Rectal smooth muscle tissue (tissue), 1 donor: Measurements from ENCODE around the gene PLIN5.
"Not testable (repeated sequence)": the region's sequence is repeated elsewhere in the genome, so short reads cannot be mapped to it uniquely, and the experiment has no call there.

Experiments
- H3K27ac ChIP-seq: one replicate; pipeline ENCODE4 v1.7.0; 2013; ENCODE audit warnings: low read depth, low read length, inconsistent platforms
- H3K27me3 ChIP-seq: one replicate; pipeline ENCODE4 v1.7.0; 2013; ENCODE audit warnings: low read length; ENCODE audit not compliant: control insufficient read depth, insufficient read depth
- H3K36me3 ChIP-seq: one replicate; pipeline ENCODE4 v1.7.0; 2013; ENCODE audit warnings: low read length; ENCODE audit not compliant: control insufficient read depth, insufficient read depth
- H3K4me1 ChIP-seq: one replicate; pipeline ENCODE4 v1.7.0; 2013; ENCODE audit warnings: low read length; ENCODE audit not compliant: control insufficient read depth, insufficient read depth
- H3K4me3 ChIP-seq: one replicate; pipeline ENCODE4 v1.7.0; 2013; ENCODE audit warnings: low read length
- H3K9ac ChIP-seq: one replicate; pipeline ENCODE4 v1.7.0; 2013; ENCODE audit warnings: low read length

PLIN5 gene

DNA sequence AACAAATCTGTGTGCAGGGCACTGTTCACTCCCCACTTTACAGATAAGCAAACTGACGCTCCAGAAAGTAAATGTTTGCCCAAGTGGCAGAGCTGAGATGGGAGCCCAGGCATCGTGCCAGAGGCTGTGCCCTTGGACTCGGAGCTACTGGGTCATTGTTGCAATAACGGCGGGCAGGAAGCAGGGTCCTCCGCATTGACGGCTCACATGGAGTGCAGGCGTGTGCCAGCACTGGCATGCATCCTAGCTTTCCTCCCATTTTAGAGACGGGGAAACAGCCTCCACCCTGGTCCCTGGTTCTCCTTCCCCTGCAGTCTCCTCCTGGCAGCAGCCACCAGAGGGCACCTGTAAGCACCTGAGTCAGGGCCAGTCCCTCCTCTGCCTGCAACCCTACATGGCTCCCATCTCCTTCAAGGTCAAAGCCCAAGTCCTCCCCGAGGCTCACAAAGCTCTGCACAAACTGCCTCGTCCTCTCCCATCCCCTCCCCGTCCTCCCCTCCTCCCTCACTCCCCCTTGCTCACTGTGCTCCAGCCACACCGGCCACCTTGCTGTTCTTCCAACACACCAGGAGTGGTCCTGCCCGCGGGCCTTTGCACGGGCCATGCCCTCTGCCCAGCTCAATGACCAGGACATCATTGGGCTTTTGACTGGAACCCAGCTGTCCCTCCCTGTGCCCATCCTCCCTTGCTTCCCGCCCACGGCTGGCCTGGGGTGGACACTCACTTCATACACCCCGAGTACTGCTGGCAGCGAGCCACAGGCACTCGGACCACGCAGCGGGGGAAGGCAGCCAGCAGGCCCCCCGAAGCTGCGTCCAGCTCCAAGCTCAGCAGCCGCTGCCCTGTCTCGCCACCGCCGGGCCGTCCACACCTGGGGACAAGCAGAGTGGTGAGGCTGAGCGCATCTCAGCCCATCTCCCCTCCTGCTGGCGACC lies 12.5 kb upstream of the PLIN5 start:
- Histone ChIP-seq H3K36me3 (no peaks in the 10 kb centered on the region), H3K27me3 (no peaks in the 10 kb centered on the region), H3K4me1 (no peaks in the 10 kb centered on the region), H3K27ac (no peak overlapping the region), H3K4me3 (no peak overlapping the region), H3K9ac (no peak overlapping the region)

DNA sequence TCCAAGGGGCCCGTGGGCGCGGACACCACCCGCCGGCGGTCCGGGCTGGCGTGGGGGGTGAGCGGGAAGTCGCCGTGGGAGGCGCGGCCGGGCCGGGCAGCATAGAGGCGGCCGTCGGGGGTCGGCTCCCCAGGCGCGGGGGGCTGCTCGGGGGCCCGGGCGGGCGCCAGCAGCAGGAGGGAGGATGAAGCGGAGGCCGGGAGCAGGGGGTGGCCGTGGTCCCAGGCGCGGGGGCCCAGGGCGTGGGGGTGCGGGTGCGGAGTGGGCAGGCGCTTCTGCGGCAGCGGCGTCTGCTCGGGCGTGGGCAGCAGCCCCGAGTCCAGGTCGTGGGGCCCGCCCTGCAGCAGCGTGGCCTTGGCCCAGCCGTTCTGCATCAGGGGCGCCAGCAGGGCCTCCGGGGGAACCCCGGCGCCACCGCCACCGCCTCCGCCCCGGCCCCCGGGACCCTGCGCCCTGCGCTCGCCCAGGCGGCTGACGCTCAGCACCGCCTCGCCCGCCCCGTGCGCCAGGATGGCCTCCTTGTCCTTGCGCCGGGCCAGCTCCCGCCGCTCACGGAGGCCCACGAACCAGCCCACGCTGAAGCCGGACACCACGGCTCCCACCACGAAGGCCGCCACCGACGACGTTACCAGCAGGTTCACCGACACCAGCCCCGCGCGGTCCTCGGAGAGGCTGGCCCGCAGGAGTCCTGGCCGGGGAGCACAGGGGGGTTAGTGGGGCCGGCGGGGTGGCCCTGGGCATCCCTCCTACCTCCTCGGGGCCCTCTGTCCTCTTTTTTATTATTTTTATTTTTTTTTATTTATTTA lies 9.0 kb upstream of the PLIN5 start:
- Histone ChIP-seq H3K27ac (no peak overlapping the region), H3K4me1 (no peaks in the 10 kb centered on the region), H3K9ac (no peak overlapping the region), H3K36me3 (no peaks in the 10 kb centered on the region), H3K4me3 (no peak overlapping the region), H3K27me3 (no peaks in the 10 kb centered on the region)

DNA sequence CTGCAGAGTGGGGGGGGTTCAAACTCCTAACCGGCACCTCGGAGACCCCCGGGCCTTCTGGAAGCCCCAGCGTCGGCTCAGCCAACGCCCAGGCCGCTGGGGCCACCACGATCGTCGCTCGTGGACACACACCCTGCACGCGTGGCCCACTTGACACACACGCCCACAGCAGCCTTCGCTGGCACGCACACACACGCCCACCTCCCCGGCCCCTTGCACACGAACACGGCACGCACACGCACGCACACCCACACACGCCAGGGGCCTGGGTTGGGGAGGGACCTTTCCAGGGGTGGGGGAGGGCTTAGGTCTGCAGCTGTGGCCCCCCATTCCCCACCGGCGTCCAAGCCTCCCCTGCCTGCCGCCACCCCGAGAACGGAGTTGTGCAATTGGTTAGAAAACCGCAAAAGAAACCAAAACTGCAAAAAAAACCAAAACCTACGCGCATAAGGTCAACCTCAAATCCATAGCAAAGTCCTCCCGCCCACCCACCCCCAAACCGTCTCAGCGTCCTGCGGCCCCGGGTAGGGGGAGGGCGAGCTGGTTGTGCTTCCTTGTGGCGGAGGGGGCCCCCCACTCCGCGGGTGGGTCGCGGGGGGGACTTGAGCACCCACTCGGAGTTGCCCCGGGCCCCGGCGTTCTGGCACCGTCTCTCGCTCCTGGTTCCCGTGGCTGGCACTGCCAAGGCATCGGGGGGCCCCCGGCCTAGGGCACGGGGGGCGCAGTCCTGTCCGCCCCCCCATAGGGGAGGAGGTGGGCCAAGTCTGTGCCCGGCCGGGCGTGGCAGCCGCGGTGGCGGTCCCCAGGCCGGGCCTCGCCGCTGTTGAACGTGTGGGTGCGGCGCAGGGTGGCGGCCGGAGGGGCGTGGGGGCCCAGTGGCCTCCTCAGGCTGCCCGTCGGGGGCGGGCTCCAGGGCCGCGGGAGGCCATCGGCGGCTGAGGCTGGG lies 8.1 kb upstream of the PLIN5 start:
- Histone ChIP-seq H3K36me3 (no peaks in the 10 kb centered on the region), H3K4me1 (no peaks in the 10 kb centered on the region)

DNA sequence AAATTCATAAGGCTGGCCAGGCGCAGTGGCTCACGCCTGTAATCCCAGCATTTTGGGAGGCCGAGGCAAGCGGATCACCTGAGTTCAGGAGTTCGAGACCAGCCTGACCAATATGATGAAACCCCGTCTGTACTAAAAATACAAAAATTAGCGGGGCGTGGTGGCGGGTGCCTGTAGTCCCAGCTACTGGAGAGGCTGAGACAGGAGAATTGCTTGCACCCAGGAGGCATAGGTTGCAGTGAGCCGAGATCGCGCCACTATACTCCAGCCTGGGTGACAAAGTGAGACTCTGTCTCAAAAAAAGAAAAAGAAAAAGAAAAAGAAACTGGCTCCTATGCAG lies 6.8 kb upstream of the PLIN5 start:
- not testable (repeated sequence) for H3K27ac ChIP-seq, H3K4me1 ChIP-seq, H3K4me3 ChIP-seq, H3K27me3 ChIP-seq, H3K9ac ChIP-seq, H3K36me3 ChIP-seq

More for the DNA sequence above, 8.1 kb upstream of the PLIN5 start:
- Histone ChIP-seq H3K27ac (no peak overlapping the region), H3K9ac (no peak overlapping the region), H3K4me3 (no peak overlapping the region), H3K27me3 (no peaks in the 10 kb centered on the region)

DNA sequence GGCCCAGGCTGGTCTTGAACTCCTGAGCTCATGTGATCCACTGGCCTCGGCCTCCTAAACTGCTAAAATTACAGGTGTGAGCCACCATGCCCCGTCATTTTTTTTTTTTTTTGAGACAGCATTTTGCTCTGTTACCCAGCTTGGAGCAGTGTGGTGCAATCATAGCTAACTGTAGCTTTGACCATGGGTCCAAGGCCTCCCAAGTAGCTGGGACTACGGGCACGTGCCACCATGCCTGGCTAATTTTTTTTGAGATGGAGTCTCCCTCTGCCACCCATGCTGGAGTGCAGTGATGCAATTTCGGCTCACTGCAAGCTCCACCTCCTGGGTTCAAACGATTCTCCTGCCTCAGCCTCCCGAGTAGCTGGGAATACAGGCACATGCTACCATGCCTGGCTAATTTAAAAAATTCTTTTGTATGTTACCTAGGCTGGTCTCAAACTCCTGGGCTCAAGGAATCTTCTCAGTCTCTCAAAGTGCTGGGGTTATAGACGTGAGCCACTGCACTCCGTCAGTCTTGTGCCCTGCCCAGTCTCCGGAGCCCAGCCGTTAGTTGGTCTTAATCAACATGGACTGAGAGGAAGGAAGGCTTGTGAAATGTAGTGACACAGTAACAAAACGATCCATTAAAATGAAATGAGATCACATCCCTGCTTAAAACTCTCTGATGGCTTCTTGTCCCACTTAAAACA lies 6.2 kb upstream of the PLIN5 start:
- H3K27me3 ChIP-seq = no peaks in the 10 kb centered on the region
- H3K4me1 ChIP-seq = no peaks in the 10 kb centered on the region
- H3K9ac ChIP-seq = no peak overlapping the region
- no peak overlapping the region for H3K27ac ChIP-seq
- no peak overlapping the region for H3K4me3 ChIP-seq
- H3K36me3 ChIP-seq = no peaks in the 10 kb centered on the region

DNA sequence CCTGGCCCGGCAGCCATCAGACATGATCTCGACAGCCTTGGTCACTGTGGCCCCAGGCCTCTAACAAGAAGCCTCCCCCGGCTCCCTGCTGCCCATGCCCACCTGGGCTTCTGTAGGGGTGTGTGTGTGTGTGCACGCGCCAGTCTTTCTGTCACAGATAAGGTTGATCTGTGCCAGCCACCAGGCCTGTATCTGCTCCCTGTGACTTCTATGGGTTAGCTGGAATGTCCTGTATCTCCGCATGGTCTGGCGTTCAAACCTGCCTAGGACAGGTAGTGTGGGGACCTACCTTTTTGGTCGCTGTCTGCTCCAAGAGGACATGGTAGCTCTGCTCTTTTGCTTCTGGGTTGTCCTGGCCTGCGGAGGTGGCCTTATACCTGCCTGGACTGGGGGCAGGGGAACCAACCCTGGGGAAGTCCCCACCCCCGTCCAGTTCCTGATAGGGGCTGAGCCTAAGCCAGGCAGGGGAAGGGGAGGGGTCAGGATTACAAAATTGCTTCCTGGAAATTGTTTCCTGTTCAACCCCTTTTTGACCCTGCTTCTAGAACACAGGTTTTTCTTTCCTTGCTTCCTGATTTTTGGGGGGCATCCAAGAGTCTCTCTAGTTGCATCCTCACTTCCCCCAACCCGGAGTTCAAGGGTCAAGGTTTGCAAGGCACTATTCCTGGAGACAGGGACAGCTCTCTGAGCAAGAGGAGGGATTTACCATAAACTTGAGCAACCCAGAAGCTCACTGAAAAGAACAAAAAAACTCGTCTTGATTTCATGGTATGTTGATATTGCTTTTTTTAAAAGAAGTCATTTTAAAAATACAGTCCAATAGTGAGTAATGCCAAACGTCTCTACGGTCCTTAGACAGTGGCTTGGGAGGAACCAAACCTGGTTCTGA lies 4.9 kb upstream of the PLIN5 start, which contains the start of gene LRG1:
TSS of gene LRG1 (minus strand) at position 344 of the 889 bp plus-strand sequence. CDS start at position 321, 23 bp downstream.
- Histone ChIP-seq H3K36me3 (no peaks in the 10 kb centered on the region), H3K4me1 (no peaks in the 10 kb centered on the region), H3K4me3 (peak within 1 kb of the TSS; percentile 37), H3K9ac (no peak within 1 kb of the TSS), H3K27ac (no peak within 1 kb of the TSS), H3K27me3 (no peaks in the 10 kb centered on the region)

DNA sequence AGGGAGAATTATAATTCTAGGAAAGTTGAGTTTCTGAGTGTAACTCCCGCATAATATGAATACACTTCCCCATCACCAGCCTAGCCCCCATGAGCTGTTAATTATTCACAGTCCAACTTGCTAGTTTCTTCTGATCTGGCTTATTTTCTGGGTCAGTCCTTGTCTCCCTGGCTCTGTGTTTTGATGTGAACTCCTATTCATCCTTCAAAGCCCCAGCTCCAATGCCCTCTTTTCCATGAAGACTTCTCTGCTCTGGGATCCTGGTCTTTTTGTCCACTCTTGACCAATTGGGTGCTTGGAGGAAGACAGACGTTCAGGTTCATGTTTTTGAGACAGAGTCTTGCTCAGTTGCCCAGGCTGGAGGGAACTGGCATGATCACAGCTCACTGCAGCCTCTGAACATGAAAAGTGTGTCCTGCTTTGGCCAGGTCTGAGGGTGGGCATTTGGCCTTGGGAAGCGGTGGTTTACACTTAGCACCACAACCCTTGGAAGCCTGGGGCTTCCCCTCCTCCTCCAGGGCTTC lies 4.2 kb upstream of the PLIN5 start:
- no peaks in the 10 kb centered on the region for H3K4me1 ChIP-seq
- H3K27ac ChIP-seq = no peak overlapping the region
- H3K4me3 ChIP-seq = peak overlapping the region; percentile 37
- H3K27me3 ChIP-seq = peaks cover 4% of the 10 kb centered on the region
- no peaks in the 10 kb centered on the region for H3K36me3 ChIP-seq
- no peak overlapping the region for H3K9ac ChIP-seq

DNA sequence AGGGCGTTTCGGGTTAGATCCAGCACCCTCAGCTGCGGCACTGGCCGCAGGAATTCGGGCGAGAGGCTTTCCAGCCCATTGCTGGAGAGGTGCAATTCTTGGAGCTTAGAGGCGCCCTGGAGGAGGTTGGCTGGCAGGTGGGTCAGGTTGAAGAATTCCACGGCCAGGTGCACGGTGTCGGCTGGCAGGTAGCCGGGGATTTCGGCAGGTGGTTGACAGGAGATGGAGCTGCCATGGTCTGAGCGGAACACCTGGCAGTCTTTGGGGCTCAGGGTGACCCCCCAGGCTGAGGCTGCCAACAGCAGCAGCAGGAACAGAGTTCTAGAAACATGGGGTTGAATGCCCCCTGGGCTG lies 3.6 kb upstream of the PLIN5 start:
- H3K36me3 ChIP-seq = no peaks in the 10 kb centered on the region
- no peak overlapping the region for H3K27ac ChIP-seq
- H3K9ac ChIP-seq = no peak overlapping the region
- peaks cover 4% of the 10 kb centered on the region for H3K27me3 ChIP-seq
- H3K4me3 ChIP-seq = no peak overlapping the region
- H3K4me1 ChIP-seq = no peaks in the 10 kb centered on the region

DNA sequence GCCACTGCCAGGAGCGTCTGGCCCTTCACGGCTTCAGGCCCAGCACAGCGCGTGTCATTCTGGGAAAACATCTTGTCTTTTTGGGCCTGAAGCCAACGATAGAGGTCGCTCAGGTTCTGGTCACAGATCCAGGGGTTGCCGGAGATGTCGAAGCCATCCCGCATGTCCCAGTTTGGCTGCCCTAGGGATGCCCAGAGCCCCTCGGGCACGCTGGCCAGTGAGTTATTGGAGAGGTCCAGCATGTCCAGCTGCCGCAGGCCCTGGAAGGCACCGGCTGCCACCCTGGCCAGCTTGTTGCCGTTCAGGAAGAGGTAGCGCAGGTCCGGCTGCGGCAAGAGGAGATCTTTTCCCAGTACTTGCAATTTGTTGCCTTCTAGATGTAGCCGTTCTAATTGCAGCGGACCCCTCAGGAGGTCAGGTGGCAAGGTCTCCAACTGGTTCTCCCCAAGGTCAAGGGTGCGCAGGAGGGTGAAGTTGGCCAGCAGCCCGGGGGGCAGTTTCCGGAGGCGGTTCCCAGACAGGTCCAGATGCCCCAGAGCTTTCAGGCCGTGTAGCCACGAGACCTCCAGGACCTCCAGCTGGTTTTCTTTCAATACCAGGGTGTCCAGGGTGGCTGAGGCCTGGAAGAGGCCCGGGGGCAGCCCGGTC lies 3.1 kb upstream of the PLIN5 start:
- Histone ChIP-seq H3K4me1 (no peaks in the 10 kb centered on the region), H3K27ac (no peak overlapping the region), H3K27me3 (peaks cover 4% of the 10 kb centered on the region), H3K36me3 (no peaks in the 10 kb centered on the region), H3K4me3 (no peak overlapping the region), H3K9ac (no peak overlapping the region)

DNA sequence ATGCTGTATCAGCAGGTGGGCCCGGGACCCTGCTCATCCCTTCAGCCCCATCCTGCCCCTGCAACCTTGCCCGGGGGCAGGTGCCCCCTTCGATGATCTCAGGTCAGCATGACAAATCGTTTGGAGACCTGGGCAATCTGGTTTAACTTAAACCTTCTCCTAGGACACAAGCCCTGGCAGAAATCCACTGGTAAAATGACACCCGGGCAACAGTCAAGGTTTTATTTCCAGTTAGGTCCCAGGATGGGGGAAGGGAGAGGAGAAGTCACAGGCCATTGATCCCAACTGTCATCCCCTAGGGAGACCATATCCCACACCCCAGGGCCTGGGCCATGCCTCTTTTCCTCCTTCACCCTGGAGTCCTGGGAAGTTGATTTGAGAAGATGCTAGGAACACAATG lies 1.8 kb upstream of the PLIN5 start:
- Histone ChIP-seq H3K4me1 (no peaks in the 10 kb centered on the region), H3K27me3 (peaks cover 4% of the 10 kb centered on the region), H3K27ac (no peak overlapping the region), H3K9ac (no peak overlapping the region), H3K4me3 (no peak overlapping the region), H3K36me3 (no peaks in the 10 kb centered on the region)
